HG02973 (cell line): Measurements from ENCODE around the gene KCNE1.
"Not testable (repeated sequence)": the region's sequence is repeated elsewhere in the genome, so short reads cannot be mapped to it uniquely, and the experiment has no call there.

Source experiments
- ATAC-seq: cut with Tn5 transposase; IDR thresholded peaks from one replicate; pipeline ENCODE4 v1.9.1; 2021; ENCODE audit warnings: moderate library complexity; ENCODE audit not compliant: unreplicated experiment

KCNE1 gene

GRCh38 chr21:34511787-34512455, at the start of gene KCNE1:
TSS of gene KCNE1 (minus strand) at chr21:34512210. CDS start at chr21:34449634, 62,576 bp downstream.
- ATAC-seq = no peak

DNA sequence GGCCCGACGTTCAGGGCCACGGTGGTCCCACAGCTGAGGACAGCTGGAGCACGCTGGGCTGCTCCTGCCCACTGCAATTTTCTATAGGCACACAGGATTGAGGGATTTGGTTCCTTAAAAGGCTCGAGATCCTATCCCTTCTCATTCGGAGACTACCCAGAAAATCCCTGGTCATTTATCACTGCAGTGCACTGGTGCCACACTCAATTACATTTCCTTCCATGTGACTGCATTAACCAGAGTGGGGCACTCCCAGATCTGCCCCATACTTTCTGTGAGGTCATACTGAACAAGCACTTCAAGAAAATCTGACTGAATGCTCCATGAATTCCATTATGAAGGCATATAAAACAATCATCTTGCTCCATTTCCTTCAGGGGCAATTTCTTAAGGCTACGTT, 49.8 kb upstream of the KCNE1 start:
- ATAC-seq = no peak

DNA sequence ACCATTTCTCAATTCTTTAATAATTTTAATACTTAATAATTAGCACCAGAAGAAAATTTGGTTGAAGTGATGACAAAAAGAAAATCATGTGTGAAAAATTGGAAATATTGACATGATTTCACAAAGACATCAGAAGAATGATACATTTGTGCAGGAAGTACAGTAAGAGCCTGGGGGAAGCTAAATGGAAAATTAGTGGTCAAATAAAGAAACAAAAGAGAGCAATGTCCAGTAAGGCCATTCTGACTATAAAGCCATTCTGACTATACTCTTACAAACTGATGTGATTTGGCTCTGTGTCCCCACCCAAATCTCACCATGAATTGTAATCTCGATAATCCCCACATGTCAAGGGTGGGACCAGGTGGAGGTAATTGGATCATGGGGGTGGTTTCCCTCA, 48.6 kb upstream of the KCNE1 start:
- no peak for ATAC-seq

GRCh38 chr21:34560021-34560420, 48.0 kb upstream of the KCNE1 start:
- no peak for ATAC-seq

- no peak for ATAC-seq
Observed at GRCh38 chr21:34559089-34559631, 47.1 kb upstream of the KCNE1 start.

DNA sequence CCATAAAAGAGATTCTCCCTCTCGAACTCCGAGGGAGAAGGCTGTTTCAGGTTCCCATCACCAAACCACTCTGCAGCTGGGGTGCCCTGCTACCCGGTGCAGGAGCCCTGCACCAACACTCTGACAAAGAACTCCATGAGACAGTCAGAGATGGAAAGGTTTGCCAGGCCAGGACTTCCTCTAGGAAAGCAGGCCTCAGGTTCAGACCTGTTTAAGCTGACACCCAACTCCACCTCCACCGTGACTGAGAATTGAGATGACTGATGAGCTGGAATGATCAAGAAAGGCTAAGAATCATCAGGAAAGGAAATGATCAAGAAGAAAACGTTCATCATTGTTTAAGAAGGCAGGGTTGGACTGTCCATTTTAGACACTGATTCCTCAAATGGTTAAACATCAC, 46.2 kb upstream of the KCNE1 start:
- no peak for ATAC-seq

DNA sequence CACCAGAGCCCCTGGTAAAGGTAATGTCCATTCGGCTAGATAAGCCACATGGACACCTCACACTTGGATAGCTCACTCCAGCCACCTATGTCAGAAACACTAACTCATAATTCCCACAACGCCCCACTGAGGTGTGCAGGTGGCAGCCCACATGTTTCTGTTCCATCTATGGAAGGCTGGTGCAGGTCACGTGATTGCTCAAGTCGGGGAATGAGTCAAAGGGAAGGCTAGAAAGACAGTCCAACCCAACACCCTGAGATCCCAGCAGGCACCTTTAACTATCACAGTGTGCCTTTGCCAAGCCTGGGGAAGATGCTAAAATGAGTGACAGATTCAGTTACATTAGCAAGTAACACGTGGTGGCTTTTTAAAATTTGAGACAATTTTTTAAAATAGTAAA, 45.3 kb upstream of the KCNE1 start:
- ATAC-seq = no peak

DNA sequence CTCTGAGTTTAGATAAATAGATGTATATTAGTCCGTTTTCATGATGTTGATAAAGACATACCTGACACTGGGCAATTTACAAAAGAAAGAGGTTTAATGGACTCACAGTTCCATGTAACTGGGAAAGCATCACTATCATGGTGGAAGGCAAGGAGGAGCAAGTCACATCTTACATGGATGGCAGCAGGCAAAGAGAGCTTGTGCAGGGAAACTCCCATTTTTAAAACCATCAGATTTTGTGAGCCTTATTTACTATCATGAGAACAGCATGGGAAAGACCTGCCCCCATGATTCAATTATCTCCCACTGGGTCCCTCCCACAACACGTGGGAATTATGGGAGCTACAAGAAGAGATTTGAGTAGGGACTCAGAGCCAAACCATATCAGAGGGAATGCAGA, 42.7 kb upstream of the KCNE1 start:
- ATAC-seq = not testable (repeated sequence)

- no peak for ATAC-seq
Observed at GRCh38 chr21:34554227-34554626, 42.2 kb upstream of the KCNE1 start.

DNA sequence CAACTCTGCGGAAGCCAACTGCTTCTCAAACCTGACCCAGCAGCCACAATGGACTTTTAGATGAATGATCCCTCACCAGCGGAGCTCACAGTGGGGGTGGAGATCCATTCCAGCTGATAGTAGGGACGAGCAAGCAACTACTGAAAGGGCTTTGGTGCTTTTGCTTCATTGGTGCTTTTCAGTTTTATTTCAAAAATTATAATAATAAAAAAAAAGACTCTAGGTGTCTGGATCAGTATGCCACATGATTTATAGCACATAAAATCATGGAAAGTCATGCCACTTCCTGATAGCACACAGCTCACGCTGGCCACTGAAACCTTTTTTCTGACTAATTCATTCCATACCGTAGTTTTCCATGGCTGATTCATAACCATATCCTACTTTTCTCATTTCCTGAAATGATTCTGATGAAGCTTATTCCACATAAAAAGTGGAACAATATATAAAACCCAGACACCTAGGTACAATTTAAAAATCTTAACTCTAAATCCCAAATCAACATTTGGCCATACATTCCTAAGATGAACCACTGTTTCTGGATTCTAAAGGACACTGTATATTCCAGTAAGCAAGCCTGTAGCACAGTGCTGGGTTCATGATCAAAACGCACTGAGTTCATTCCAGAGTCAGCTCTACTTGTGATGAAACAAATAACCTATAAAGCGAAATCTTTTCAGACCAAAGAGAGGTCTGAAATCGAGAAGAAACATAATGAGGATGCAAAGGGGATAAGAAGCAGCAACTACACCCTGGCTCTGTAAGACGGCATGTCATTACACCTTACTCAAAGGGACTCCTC, 41.3 kb upstream of the KCNE1 start:
- no peak for ATAC-seq

GRCh38 chr21:34552360-34553098, 40.5 kb upstream of the KCNE1 start:
- no peak for ATAC-seq

DNA sequence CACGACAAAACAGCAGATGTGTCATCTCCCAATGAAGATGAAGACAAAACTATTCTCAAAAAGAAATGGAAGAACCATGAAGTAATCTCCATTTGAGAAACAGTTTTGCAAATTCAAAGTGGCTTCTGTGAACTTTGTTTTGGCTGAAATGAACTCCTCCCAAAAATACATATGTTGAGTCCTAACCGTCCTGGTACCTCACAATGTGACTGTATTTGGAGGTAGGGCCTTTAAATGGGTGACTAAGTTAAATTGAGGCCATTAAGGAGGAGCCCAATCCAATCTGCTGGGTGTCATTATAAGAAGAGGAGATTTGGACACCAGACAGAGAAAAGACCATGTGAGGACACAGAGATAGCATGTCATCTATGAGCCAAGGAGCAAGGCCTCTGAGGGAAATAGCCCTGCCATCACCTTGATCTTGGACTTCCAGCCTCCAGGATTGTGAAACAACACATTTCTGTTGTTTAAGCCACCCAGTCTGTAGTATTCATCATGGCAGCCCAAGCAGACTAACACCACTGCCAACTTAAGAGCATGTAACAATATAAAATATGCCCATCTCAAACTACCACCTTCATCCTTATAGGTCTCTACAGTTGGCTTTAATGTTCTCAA, 38.3 kb upstream of the KCNE1 start:
- no peak for ATAC-seq

DNA sequence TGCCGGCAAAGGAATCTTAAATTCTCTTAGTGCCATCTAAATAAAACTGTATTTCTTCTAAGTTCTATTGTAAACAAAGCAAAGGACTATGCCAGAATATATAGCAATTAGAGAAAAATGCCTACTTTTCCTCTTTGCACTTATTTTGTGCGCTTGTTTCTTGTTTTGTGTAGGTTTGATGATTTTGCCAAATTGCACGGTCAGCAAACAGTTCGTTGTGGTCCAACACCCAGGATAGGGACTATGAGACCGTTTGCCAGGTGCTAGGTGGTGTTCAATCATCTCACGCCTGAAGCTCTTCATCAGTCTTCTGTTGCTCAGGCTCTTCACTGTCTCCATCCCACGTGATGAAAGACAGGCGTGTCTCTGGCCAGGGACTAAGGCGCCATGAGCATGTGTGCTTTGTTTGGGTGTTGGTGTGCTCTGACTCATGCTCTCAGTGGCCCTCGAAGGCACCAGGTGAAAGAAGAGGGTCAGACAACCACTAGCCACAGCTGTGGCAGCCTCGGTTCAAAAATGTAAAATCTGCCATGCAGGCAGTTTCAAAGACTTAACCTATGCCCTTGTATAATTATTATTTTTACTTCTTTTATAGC, 36.9 kb upstream of the KCNE1 start:
- ATAC-seq = no peak

GRCh38 chr21:34546542-34546941, 34.5 kb upstream of the KCNE1 start:
- no peak for ATAC-seq

DNA sequence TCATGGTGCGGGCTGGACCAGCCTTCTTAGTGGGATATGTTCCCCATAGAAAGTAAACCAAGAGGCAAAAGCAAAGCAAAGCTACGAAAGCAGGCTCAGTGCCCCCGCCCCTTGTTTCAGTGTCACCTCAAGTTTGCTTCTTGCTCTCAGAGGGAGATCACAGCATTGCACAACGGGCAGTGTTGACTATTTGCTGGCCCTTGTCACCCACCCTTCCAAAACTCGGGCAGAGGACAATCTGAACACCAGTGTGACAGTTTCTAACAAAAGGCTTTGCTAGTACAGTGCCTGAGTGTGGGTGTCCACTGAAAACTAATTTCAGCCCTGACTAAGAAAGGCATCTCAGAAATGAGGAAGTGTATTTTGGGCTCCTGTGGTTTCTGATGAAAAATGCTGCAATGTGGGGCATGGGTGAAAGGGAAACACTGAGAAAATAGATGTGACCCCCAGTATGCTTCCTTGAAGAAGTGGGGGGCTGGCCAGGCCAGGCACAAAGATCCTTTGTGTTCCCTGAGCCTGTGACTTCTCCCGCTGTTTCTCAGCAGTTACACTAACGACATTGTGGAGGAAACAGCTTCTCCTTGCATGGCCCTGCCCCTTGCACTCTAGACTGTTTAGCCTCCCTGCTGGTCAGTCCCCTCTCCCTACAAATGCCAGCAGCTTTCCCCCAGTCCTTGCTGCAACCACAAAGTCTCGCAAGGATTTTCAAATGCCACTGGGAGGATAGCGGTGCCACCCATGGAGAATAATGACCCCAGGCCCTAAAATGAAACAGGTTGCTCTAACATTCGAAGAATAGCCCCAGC, 33.3 kb upstream of the KCNE1 start:
- peak; percentile 77 for ATAC-seq

GRCh38 chr21:34544032-34544496, 32.1 kb upstream of the KCNE1 start:
- no peak for ATAC-seq

DNA sequence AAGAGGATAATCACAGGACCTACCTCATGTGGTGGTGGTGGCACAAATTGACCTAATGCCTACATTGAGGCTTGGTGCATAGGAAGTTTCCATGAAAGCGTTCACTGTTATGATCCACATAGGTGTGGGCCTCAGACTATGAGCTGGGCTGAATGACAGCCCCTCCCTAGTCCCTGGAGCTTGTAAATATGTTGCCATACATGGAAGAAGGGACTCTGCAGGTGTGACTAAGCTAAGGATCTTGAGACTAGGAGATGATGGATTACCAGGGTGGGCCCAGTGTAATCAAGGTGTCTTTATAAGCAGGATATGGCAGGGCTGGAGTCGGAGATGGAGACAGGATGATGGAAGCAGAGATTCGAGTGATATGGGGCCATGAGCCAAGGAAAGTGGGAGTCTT, 31.0 kb upstream of the KCNE1 start:
- no peak for ATAC-seq

- ATAC-seq = no peak
Observed at GRCh38 chr21:34540206-34540605, 28.2 kb upstream of the KCNE1 start.

DNA sequence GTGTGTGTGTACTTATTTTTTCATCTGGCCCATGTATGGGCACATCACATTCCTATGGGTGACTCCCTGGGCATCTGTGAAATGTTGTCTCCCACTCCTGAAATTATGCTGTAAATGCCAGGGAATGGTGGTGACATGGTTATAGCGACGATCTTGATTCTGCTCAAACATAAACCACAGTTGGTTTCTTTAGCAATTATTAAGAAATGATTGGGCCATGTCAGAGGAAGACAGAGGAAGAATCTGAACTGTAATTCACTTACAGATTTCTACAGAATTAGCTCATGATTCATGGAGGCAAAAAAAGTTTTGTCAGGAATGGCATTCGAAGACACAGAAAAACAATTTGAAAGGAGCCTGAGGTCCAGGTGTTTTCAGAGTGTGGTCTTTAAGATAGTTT, 25.8 kb upstream of the KCNE1 start:
- no peak for ATAC-seq

- no peak for ATAC-seq
Observed at GRCh38 chr21:34536820-34537219, 24.8 kb upstream of the KCNE1 start.
